ENCODE results near the gene CHD5. TPM values are rescaled to one million over a fixed set of nuclear protein-coding genes. Genes with fewer than 3 reads are reported as not detected.

The CHD5 gene
- total RNA-seq, 1 donor: under 0.01 TPM

GRCh38 chr1:6069573-6069972 lies 110.5 kb downstream of the CHD5 start:
- H4K20me1 ChIP-seq (ENCODE audit: insufficient read depth, low read length): no peaks in the 10 kb centered on the region
- TF ChIP-seq CTCF (IDR thresholded peaks at IDR 0.05; ENCODE audit: extremely low read depth, low read depth, low read length): no peak

GRCh38 chr1:6068932-6069331 lies 111.2 kb downstream of the CHD5 start:
- H3K36me3 ChIP-seq (ENCODE audit: insufficient read depth, low read length): no peaks in the 10 kb centered on the region
- no peaks in the 10 kb centered on the region for H3K4me1 ChIP-seq (ENCODE audit: insufficient read depth, low read length)
- no peak overlapping the region for H3K27ac ChIP-seq (ENCODE audit: low read depth, low read length)
- no peak overlapping the region for H2AFZ ChIP-seq (ENCODE audit: low read length)
- H3K4me3 ChIP-seq (ENCODE audit: insufficient read depth, low read length): no peak overlapping the region
- H4K20me1 ChIP-seq (ENCODE audit: insufficient read depth, low read length): no peaks in the 10 kb centered on the region
- no peaks in the 10 kb centered on the region for H3K9me3 ChIP-seq (ENCODE audit: low read depth, low read length)
- H3K79me2 ChIP-seq (ENCODE audit: insufficient read depth, low read length): no peaks in the 10 kb centered on the region
- no peak overlapping the region for H3K4me2 ChIP-seq (ENCODE audit: insufficient read depth, low read length)
- H3K27me3 ChIP-seq (ENCODE audit: insufficient read depth, low read length): no peaks in the 10 kb centered on the region
- no peak for DNase-seq (ENCODE audit: insufficient read length, low spot score, missing footprints)
- no peak for TF ChIP-seq CTCF (IDR thresholded peaks at IDR 0.05; ENCODE audit: extremely low read depth, low read depth, low read length)

More at GRCh38 chr1:6069573-6069972, 110.5 kb downstream of the CHD5 start:
- H3K9me3 ChIP-seq (ENCODE audit: low read depth, low read length): no peaks in the 10 kb centered on the region
- H3K79me2 ChIP-seq (ENCODE audit: insufficient read depth, low read length): no peaks in the 10 kb centered on the region
- H2AFZ ChIP-seq (ENCODE audit: low read length): no peak overlapping the region
- H3K36me3 ChIP-seq (ENCODE audit: insufficient read depth, low read length): no peaks in the 10 kb centered on the region
- H3K4me3 ChIP-seq (ENCODE audit: insufficient read depth, low read length): no peak overlapping the region
- DNase-seq (ENCODE audit: insufficient read length, low spot score, missing footprints): no peak
- H3K27me3 ChIP-seq (ENCODE audit: insufficient read depth, low read length): no peaks in the 10 kb centered on the region
- no peak overlapping the region for H3K27ac ChIP-seq (ENCODE audit: low read depth, low read length)
- no peak overlapping the region for H3K4me2 ChIP-seq (ENCODE audit: insufficient read depth, low read length)
- no peaks in the 10 kb centered on the region for H3K4me1 ChIP-seq (ENCODE audit: insufficient read depth, low read length)

- no peaks in the 10 kb centered on the region for H3K9me3 ChIP-seq (ENCODE audit: low read depth, low read length)
- H4K20me1 ChIP-seq (ENCODE audit: insufficient read depth, low read length): no peaks in the 10 kb centered on the region
- no peak for TF ChIP-seq CTCF (IDR thresholded peaks at IDR 0.05; ENCODE audit: extremely low read depth, low read depth, low read length)
- no peak overlapping the region for H3K4me2 ChIP-seq (ENCODE audit: insufficient read depth, low read length)
- no peak for DNase-seq (ENCODE audit: insufficient read length, low spot score, missing footprints)
- no peaks in the 10 kb centered on the region for H3K79me2 ChIP-seq (ENCODE audit: insufficient read depth, low read length)
- H3K27me3 ChIP-seq (ENCODE audit: insufficient read depth, low read length): no peaks in the 10 kb centered on the region
- H3K4me3 ChIP-seq (ENCODE audit: insufficient read depth, low read length): no peak overlapping the region
- H3K36me3 ChIP-seq (ENCODE audit: insufficient read depth, low read length): no peaks in the 10 kb centered on the region
- no peak overlapping the region for H3K27ac ChIP-seq (ENCODE audit: low read depth, low read length)
- H3K4me1 ChIP-seq (ENCODE audit: insufficient read depth, low read length): no peaks in the 10 kb centered on the region
- no peak overlapping the region for H2AFZ ChIP-seq (ENCODE audit: low read length)
These were observed 112.0 kb downstream of the CHD5 start for GRCh38 chr1:6068073-6068472.

- Histone ChIP-seq H3K36me3 (ENCODE audit: insufficient read depth, low read length) (no peaks in the 10 kb centered on the region), H4K20me1 (ENCODE audit: insufficient read depth, low read length) (peaks cover 4% of the 10 kb centered on the region), H3K27ac (ENCODE audit: low read depth, low read length) (no peak overlapping the region), H3K4me1 (ENCODE audit: insufficient read depth, low read length) (no peaks in the 10 kb centered on the region), H3K27me3 (ENCODE audit: insufficient read depth, low read length) (no peaks in the 10 kb centered on the region), H3K9me3 (ENCODE audit: low read depth, low read length) (no peaks in the 10 kb centered on the region), H3K4me3 (ENCODE audit: insufficient read depth, low read length) (no peak overlapping the region), H3K4me2 (ENCODE audit: insufficient read depth, low read length) (no peak overlapping the region), H2AFZ (ENCODE audit: low read length) (no peak overlapping the region), H3K79me2 (ENCODE audit: insufficient read depth, low read length) (no peaks in the 10 kb centered on the region)
- no peak for DNase-seq (ENCODE audit: insufficient read length, low spot score, missing footprints)
- TF ChIP-seq CTCF (IDR thresholded peaks at IDR 0.05; ENCODE audit: extremely low read depth, low read depth, low read length): no peak
These were observed 113.4 kb downstream of the CHD5 start for GRCh38 chr1:6066680-6067079.

Measured in osteoblast (primary cell).